H9 (cell line): ENCODE data around the gene ENTPD6. TPM values are rescaled to one million over a fixed set of nuclear protein-coding genes. Genes with fewer than 3 reads are reported as not detected.

Source experiments
- DNase-seq: peaks from one replicate; pipeline ENCODE4 v3.0.0-alpha.2; 2017
- H2AFZ ChIP-seq: one replicate; pipeline ENCODE4 v1.6.1; 2013; ENCODE audit warnings: mild to moderate bottlenecking, low read length, control low read depth, moderate library complexity
- H2AK5ac ChIP-seq: 2 replicates; pipeline ENCODE4 v1.6.1; 2013; ENCODE audit warnings: low read length, control low read depth, mixed read lengths; ENCODE audit not compliant: insufficient read length
- H2BK120ac ChIP-seq: one replicate; pipeline ENCODE4 v1.6.1; 2013; ENCODE audit warnings: low read depth, mild to moderate bottlenecking, low read length, control low read depth, inconsistent platforms; ENCODE audit not compliant: poor library complexity, severe bottlenecking
- H2BK12ac ChIP-seq: 2 replicates; pipeline ENCODE4 v1.6.1; 2013; ENCODE audit warnings: low read length, control low read depth, mixed read lengths, low read depth; ENCODE audit not compliant: insufficient read length
- H2BK15ac ChIP-seq: 2 replicates; pipeline ENCODE4 v1.6.1; 2013; ENCODE audit warnings: low read depth, low read length, control low read depth
- H2BK20ac ChIP-seq: one replicate; pipeline ENCODE4 v1.6.1; 2013; ENCODE audit warnings: low read depth, mild to moderate bottlenecking, low read length, control low read depth, inconsistent platforms; ENCODE audit not compliant: poor library complexity, severe bottlenecking
- H2BK5ac ChIP-seq: 2 replicates; pipeline ENCODE4 v1.6.1; 2013; ENCODE audit warnings: low read length, control low read depth, mixed read lengths; ENCODE audit not compliant: insufficient read length
- H3K14ac ChIP-seq: 2 replicates; pipeline ENCODE4 v1.6.1; 2013; ENCODE audit warnings: low read length, control low read depth; ENCODE audit not compliant: insufficient read depth
- H3K18ac ChIP-seq: 2 replicates; pipeline ENCODE4 v1.6.1; 2013; ENCODE audit warnings: low read depth, mild to moderate bottlenecking, mixed read lengths, low read length, control low read depth; ENCODE audit not compliant: insufficient read length
- H3K23ac ChIP-seq: 2 replicates; pipeline ENCODE4 v1.6.1; 2013; ENCODE audit warnings: low read length, control low read depth, mixed read lengths, low read depth; ENCODE audit not compliant: insufficient read length
- H3K23me2 ChIP-seq: 2 replicates; pipeline ENCODE4 v1.6.1; 2013; ENCODE audit warnings: low read depth, mild to moderate bottlenecking, mixed read lengths, low read length, control low read depth; ENCODE audit not compliant: insufficient read length, poor library complexity, severe bottlenecking
- H3K27ac ChIP-seq: 2 replicates; pipeline ENCODE4 v1.5.1; 2013; ENCODE audit warnings: low read length, control low read depth, mixed read lengths, low read depth; ENCODE audit not compliant: insufficient read length
- H3K27me3 ChIP-seq: 2 replicates; pipeline ENCODE4 v1.6.1; 2013; ENCODE audit warnings: low read length, control low read depth, inconsistent platforms; ENCODE audit not compliant: insufficient read depth
- H3K4ac ChIP-seq: 2 replicates; pipeline ENCODE4 v1.6.1; 2013; ENCODE audit warnings: low read depth, mild to moderate bottlenecking, control low read depth, inconsistent platforms, low read length, moderate library complexity
- H3K4me1 ChIP-seq: 2 replicates; pipeline ENCODE4 v1.6.1; 2013; ENCODE audit warnings: low read length, control low read depth, inconsistent platforms; ENCODE audit not compliant: insufficient read depth
- H3K4me2 ChIP-seq: 2 replicates; pipeline ENCODE4 v1.6.1; 2013; ENCODE audit warnings: low read length, control low read depth, mixed read lengths; ENCODE audit not compliant: insufficient read length, insufficient read depth
- H3K56ac ChIP-seq: 2 replicates; pipeline ENCODE4 v1.6.1; 2013; ENCODE audit warnings: low read depth, mild to moderate bottlenecking, mixed read lengths, low read length, control low read depth; ENCODE audit not compliant: insufficient read length
- H3K79me1 ChIP-seq: 2 replicates; pipeline ENCODE4 v1.6.1; 2013; ENCODE audit warnings: low read depth, mild to moderate bottlenecking, moderate library complexity, low read length, control low read depth, inconsistent platforms; ENCODE audit not compliant: insufficient read depth, poor library complexity, severe bottlenecking
- H3K79me2 ChIP-seq: 2 replicates; pipeline ENCODE4 v1.6.1; 2013; ENCODE audit warnings: low read length, control low read depth, inconsistent platforms; ENCODE audit not compliant: insufficient read depth
- H3K9ac ChIP-seq: 2 replicates; pipeline ENCODE4 v1.6.1; 2013; ENCODE audit warnings: low read length, control low read depth, mixed read lengths; ENCODE audit not compliant: insufficient read length; ENCODE audit errors: extremely low read depth
- H3K9me3 ChIP-seq: one replicate; pipeline ENCODE4 v1.6.1; 2013; ENCODE audit warnings: low read depth, low read length, inconsistent platforms; ENCODE audit not compliant: control insufficient read depth
- H3T11ph ChIP-seq: one replicate; pipeline ENCODE4 v1.6.1; 2013; ENCODE audit warnings: mild to moderate bottlenecking, low read length, control low read depth, inconsistent platforms
- H4K20me1 ChIP-seq: one replicate; pipeline ENCODE4 v1.6.1; 2013; ENCODE audit not compliant: control insufficient read depth, insufficient read length, insufficient read depth
- H4K5ac ChIP-seq: 2 replicates; pipeline ENCODE4 v1.6.1; 2013; ENCODE audit warnings: low read depth, mild to moderate bottlenecking, mixed read lengths, low read length, control low read depth; ENCODE audit not compliant: insufficient read length
- H4K8ac ChIP-seq: replicated peaks from 2 replicates; pipeline ENCODE4 v1.6.1; 2013; ENCODE audit warnings: low read length, control low read depth, mixed read lengths, low read depth; ENCODE audit not compliant: insufficient read length
- H4K91ac ChIP-seq: 2 replicates; pipeline ENCODE4 v1.6.1; 2013; ENCODE audit warnings: low read depth, mild to moderate bottlenecking, moderate library complexity, mixed read lengths, low read length, control low read depth; ENCODE audit not compliant: insufficient read length
- H3K27ac Mint-ChIP-seq, 3 experiments: 2 replicates in 2 of 3; 3 replicates in 1 of 3; pipeline ENCODE4 v1.8.0; 2020 to 2021; ENCODE audit warnings: mixed read lengths in 3 of 3, mild to moderate bottlenecking in 1 of 3, moderate library complexity in 1 of 3
- H3K27me3 Mint-ChIP-seq: 2 replicates; pipeline ENCODE4 v1.8.0; 2021; ENCODE audit warnings: low read depth, mild to moderate bottlenecking, moderate library complexity, mixed read lengths
- H3K36me3 Mint-ChIP-seq, 3 experiments: 2 replicates in 2 of 3; 3 replicates in 1 of 3; pipeline ENCODE4 v1.8.0; 2020 to 2021; ENCODE audit warnings: low read depth in 3 of 3, mixed read lengths in 3 of 3; ENCODE audit not compliant: insufficient read depth in 1 of 3
- H3K4me1 Mint-ChIP-seq, 2 experiments: 2 replicates each; pipeline ENCODE4 v1.8.0; 2020; ENCODE audit warnings: mixed read lengths in 2 of 2
- H3K4me3 Mint-ChIP-seq, 2 experiments: 2 replicates in 1 of 2; 3 replicates in 1 of 2; pipeline ENCODE4 v1.8.0; 2020 to 2021; ENCODE audit warnings: mild to moderate bottlenecking in 2 of 2, mixed read lengths in 2 of 2, moderate library complexity in 1 of 2
- H3K9me3 Mint-ChIP-seq, 2 experiments: 2 replicates in 1 of 2; 3 replicates in 1 of 2; pipeline ENCODE4 v1.8.0; 2020; ENCODE audit warnings: mild to moderate bottlenecking in 2 of 2, mixed read lengths in 2 of 2, moderate library complexity in 1 of 2
- CTCF ChIP-seq: fragments of 200-600 bp; sonication (generic); conservative IDR thresholded peaks from 3 replicates; pipeline ENCODE4 v1.8.0; 2021; ENCODE audit warnings: antibody characterized with exemption, mild to moderate bottlenecking
- WGBS: extraction: QIAGEN DNeasy Blood & Tissue Kit; methylation state at CpG from one replicate; pipeline ENCODE4 v1.1.7; 2013; ENCODE audit warnings: missing lambda C conversion rate, low lambda C conversion rate, mixed read lengths; ENCODE audit not compliant: insufficient read length; ENCODE audit errors: extremely low coverage; 5-methylcytosine and 5-hydroxymethylcytosine counted together
- total RNA-seq: library from RNA; stranded (reverse); gene quantifications from 2 replicates; pipeline ENCODE4 v1.2.1, GENCODE V29; 2021

Gene ENTPD6
- total RNA-seq, 1 experiment from 2014 or later: 57.4 TPM

- Histone ChIP-seq H3K4ac (no peak overlapping the region), H3K79me2 (no peaks in the 10 kb centered on the region), H2AK5ac (no peak overlapping the region), H4K91ac (no peak overlapping the region), H3K9ac (no peak overlapping the region), H2AFZ (no peak overlapping the region), H4K5ac (no peak overlapping the region), H4K20me1 (no peaks in the 10 kb centered on the region), H3K27ac (no peak overlapping the region), H2BK15ac (no peak overlapping the region), H4K8ac (no peak overlapping the region), H3K18ac (no peak overlapping the region), H3K4me1 (no peaks in the 10 kb centered on the region), H3K4me2 (no peak overlapping the region), H2BK120ac (no peak overlapping the region), H2BK20ac (no peak overlapping the region), H2BK5ac (no peak overlapping the region), H2BK12ac (no peak overlapping the region), H3T11ph (no peak overlapping the region), H3K27me3 (no peaks in the 10 kb centered on the region), H3K79me1 (no peaks in the 10 kb centered on the region), H3K56ac (no peak overlapping the region), H3K9me3 (no peaks in the 10 kb centered on the region), H3K23me2 (no peaks in the 10 kb centered on the region), H3K14ac (no peak overlapping the region), H3K23ac (no peak overlapping the region)
- H3K9me3 Mint-ChIP-seq: no peaks in the 10 kb centered on the region; a peak in 1 of 5 replicates
- peaks cover 26 to 66% (median 41%) of the 10 kb centered on the region in 3 experiments for H3K36me3 Mint-ChIP-seq
- 0 out of 7 replicates have a peak overlapping the region, but pooled peaks of 1 of the 3 experiments have one; percentile 28 for H3K27ac Mint-ChIP-seq
- H3K4me3 Mint-ChIP-seq: no peak overlapping the region
- H3K27me3 Mint-ChIP-seq: no peaks in the 10 kb centered on the region
- no peak for TF ChIP-seq CTCF
- no peaks in the 10 kb centered on the region for H3K4me1 Mint-ChIP-seq
- peak; percentile 10 for DNase-seq
- WGBS: no CpG with 5 or more reads among the region's 12 CpGs
Measured at GRCh38 chr20:25270829-25271251, 75.3 kb downstream of the ENTPD6 start.
